Naive thymus-derived CD4-positive, alpha-beta T cell (primary cell): ENCODE results near the gene NDUFV3. TPM values are rescaled to one million over a fixed set of nuclear protein-coding genes. Genes with fewer than 3 reads are reported as not detected.
"Not testable (repeated sequence)": the region's sequence is repeated elsewhere in the genome, so short reads cannot be mapped to it uniquely, and the experiment has no call there.

Experiments
- ATAC-seq: fragments of 150-1000 bp; cut with Tn5 transposase; 2 replicates; pipeline ENCODE4 v1.10.0; 2021; ENCODE audit warnings: mild to moderate bottlenecking, moderate library complexity
- CTCF ChIA-PET: fragments of 350-600 bp; sonication (Branson Sonifier 250); formaldehyde crosslinking; loops from one replicate; lab custom pipeline; 2021; ENCODE audit warnings: antibody characterized with exemption; lab: Charles Lee
- POLR2A ChIA-PET: fragments of 350-600 bp; sonication (Branson Sonifier 250); formaldehyde crosslinking; loops from one replicate; lab custom pipeline; 2021; ENCODE audit warnings: antibody characterized with exemption, inconsistent platforms; lab: Charles Lee
- DNase-seq, 9 donors: peaks; one replicate each; pipeline versions ENCODE4 v3.0.0 to v3.0.0-alpha.2; 2020 to 2022; ENCODE audit warnings: mixed read lengths in 1 of 9
- H3K27ac ChIP-seq: one replicate; pipeline ENCODE4 v1.7.0; 2013; ENCODE audit warnings: mild to moderate bottlenecking, low read depth, low read length, moderate library complexity
- H3K27me3 ChIP-seq, 2 donors: one replicate each; pipeline ENCODE4 v1.7.0; 2013; ENCODE audit warnings: low read length in 2 of 2, mild to moderate bottlenecking in 2 of 2, moderate library complexity in 2 of 2; ENCODE audit not compliant: control insufficient read depth in 2 of 2, insufficient read depth in 2 of 2
- H3K36me3 ChIP-seq, 3 experiments: 1 replicate in 2 of 3; 2 replicates in 1 of 3; pipeline ENCODE4 v1.7.0; 2013; ENCODE audit warnings: low read length in 3 of 3, mild to moderate bottlenecking in 3 of 3, moderate library complexity in 1 of 3; ENCODE audit not compliant: insufficient read depth in 3 of 3, control insufficient read depth in 2 of 3
- H3K4me1 ChIP-seq, 2 donors: one replicate each; pipeline ENCODE4 v1.7.0; 2013; ENCODE audit warnings: low read length in 2 of 2, mild to moderate bottlenecking in 2 of 2, moderate library complexity in 1 of 2; ENCODE audit not compliant: control insufficient read depth in 2 of 2, insufficient read depth in 2 of 2
- H3K4me3 ChIP-seq: 2 replicates; pipeline ENCODE4 v1.7.0; 2013; ENCODE audit warnings: mild to moderate bottlenecking, low read length
- H3K9me3 ChIP-seq, 3 experiments: 1 replicate in 2 of 3; 2 replicates in 1 of 3; pipeline ENCODE4 v1.7.0; 2013; ENCODE audit warnings: low read length in 3 of 3; ENCODE audit not compliant: control insufficient read depth in 2 of 3
- H3K27ac Mint-ChIP-seq, 9 donors: one replicate each; pipeline ENCODE4 v1.8.0; 2020 to 2022; ENCODE audit warnings: mixed read lengths in 9 of 9, mild to moderate bottlenecking in 8 of 9, moderate library complexity in 5 of 9, inconsistent platforms in 2 of 9
- H3K27me3 Mint-ChIP-seq, 5 donors: one replicate each; pipeline ENCODE4 v1.8.0; 2021 to 2022; ENCODE audit warnings: mixed read lengths in 5 of 5, mild to moderate bottlenecking in 1 of 5
- H3K36me3 Mint-ChIP-seq, 5 donors: one replicate each; pipeline ENCODE4 v1.8.0; 2020 to 2022; ENCODE audit warnings: mixed read lengths in 5 of 5, mild to moderate bottlenecking in 3 of 5, inconsistent platforms in 1 of 5
- H3K4me1 Mint-ChIP-seq, 7 donors: one replicate each; pipeline ENCODE4 v1.8.0; 2020 to 2022; ENCODE audit warnings: mixed read lengths in 7 of 7, mild to moderate bottlenecking in 3 of 7, inconsistent platforms in 1 of 7
- H3K4me3 Mint-ChIP-seq, 10 donors: one replicate each; pipeline ENCODE4 v1.8.0; 2020 to 2022; ENCODE audit warnings: mild to moderate bottlenecking in 10 of 10, mixed read lengths in 10 of 10, moderate library complexity in 6 of 10, inconsistent platforms in 2 of 10
- H3K9me3 Mint-ChIP-seq, 11 donors: one replicate each; pipeline ENCODE4 v1.8.0; 2020 to 2022; ENCODE audit warnings: mixed read lengths in 11 of 11, mild to moderate bottlenecking in 4 of 11, inconsistent platforms in 1 of 11, moderate library complexity in 1 of 11
- intact Hi-C, 2 donors: fragments of 100-400 bp; cut with micrococcal nuclease; formaldehyde crosslinking; loops; one replicate each; pipeline ENCODE4 v1.15.1; 2023
- microRNA-seq: library from miRNA; unstranded; fragments of <30 nt; microRNA quantifications from one replicate; pipeline ENCODE4 v1.2.0, GENCODE V29; 2022; ENCODE audit warnings: borderline microRNAs expressed
- polyA plus RNA-seq, 2 donors: library from polyadenylated mRNA; unstranded; fragments of 300-500 nt; fragmentation: Illumina TruSeq; gene quantifications; one replicate each; pipeline ENCODE4 v1.2.3, GENCODE V29; 2021
- total RNA-seq, 6 experiments: library from RNA in 5 of 6; stranded (reverse) in 5 of 6; gene quantifications; 1 replicate in 5 of 6; 2 replicates in 1 of 6; pipeline ENCODE4 v1.2.3 and lab custom pipeline; 2021 to 2026

NDUFV3 gene
- total and polyA plus RNA-seq, 7 experiments from 2014 or later, result 20.0 to 33.1 (median 28.4) TPM

GRCh38 chr21:42951193-42951592 lies 58.1 kb downstream of the NDUFV3 start:
- H3K36me3 Mint-ChIP-seq, H3K4me1 ChIP-seq, POLR2A ChIA-PET, CTCF ChIA-PET, H3K27me3 ChIP-seq, H3K9me3 ChIP-seq, H3K27ac Mint-ChIP-seq, H3K4me3 ChIP-seq, ATAC-seq, H3K4me3 Mint-ChIP-seq, H3K36me3 ChIP-seq, DNase-seq, intact Hi-C loops, H3K27ac ChIP-seq, H3K4me1 Mint-ChIP-seq: not testable (repeated sequence)
- peaks cover 0 to 12% (median 0%) of the 10 kb centered on the region in 5 donors for H3K27me3 Mint-ChIP-seq
- H3K9me3 Mint-ChIP-seq, result peaks cover 0 to 16% (median 6%) of the 10 kb centered on the region in 11 donors

GRCh38 chr21:42956824-42957630 lies 63.9 kb downstream of the NDUFV3 start:
- Mint-ChIP-seq H3K9me3 (no peaks in the 10 kb centered on the region), H3K27ac (no peak overlapping the region), H3K4me3 (no peak overlapping the region), H3K27me3 (no peaks in the 10 kb centered on the region), H3K4me1 (peaks cover 0 to 1% (median 0%) of the 10 kb centered on the region in 7 donors), H3K36me3 (no peaks in the 10 kb centered on the region)
- intact Hi-C loops, result no loop called here
- H3K9me3 ChIP-seq, result no peaks in the 10 kb centered on the region
- no peak overlapping the region for H3K27ac ChIP-seq
- no peak overlapping the region for H3K4me3 ChIP-seq
- H3K36me3 ChIP-seq, result no peaks in the 10 kb centered on the region
- CTCF ChIA-PET, result no interaction called here
- POLR2A ChIA-PET, result no interaction called here
- no peaks in the 10 kb centered on the region for H3K4me1 ChIP-seq
- no peaks in the 10 kb centered on the region for H3K27me3 ChIP-seq
- ATAC-seq (peak; percentile 91), DNase-seq (no peak)

GRCh38 chr21:42958122-42958521 lies 65.0 kb downstream of the NDUFV3 start:
- CTCF ChIA-PET, H3K4me3 Mint-ChIP-seq, H3K9me3 ChIP-seq, H3K36me3 Mint-ChIP-seq, POLR2A ChIA-PET, H3K27ac ChIP-seq, H3K4me3 ChIP-seq, ATAC-seq, H3K36me3 ChIP-seq, H3K4me1 ChIP-seq, H3K27ac Mint-ChIP-seq, H3K27me3 ChIP-seq, H3K9me3 Mint-ChIP-seq, DNase-seq, intact Hi-C loops, H3K4me1 Mint-ChIP-seq, H3K27me3 Mint-ChIP-seq: not testable (repeated sequence)

GRCh38 chr21:42959728-42960127 lies 66.6 kb downstream of the NDUFV3 start:
- H3K27me3 Mint-ChIP-seq, result no peaks in the 10 kb centered on the region
- no peaks in the 10 kb centered on the region for H3K9me3 Mint-ChIP-seq
- H3K36me3 Mint-ChIP-seq, result no peaks in the 10 kb centered on the region
- Histone ChIP-seq H3K4me3 (no peak overlapping the region), H3K27ac (no peak overlapping the region), H3K36me3 (no peaks in the 10 kb centered on the region), H3K27me3 (no peaks in the 10 kb centered on the region), H3K9me3 (no peaks in the 10 kb centered on the region), H3K4me1 (no peaks in the 10 kb centered on the region)
- ChIA-PET CTCF (no interaction called here), POLR2A (no interaction called here)
- intact Hi-C loops, result no loop called here
- DNase-seq (no peak), ATAC-seq (no peak)
- no peak overlapping the region for H3K4me3 Mint-ChIP-seq
- no peak overlapping the region for H3K27ac Mint-ChIP-seq
- peaks cover 0 to 1% (median 0%) of the 10 kb centered on the region in 7 donors for H3K4me1 Mint-ChIP-seq

- Histone ChIP-seq H3K4me1 (no peaks in the 10 kb centered on the region), H3K27me3 (no peaks in the 10 kb centered on the region), H3K9me3 (no peaks in the 10 kb centered on the region), H3K27ac (no peak overlapping the region), H3K36me3 (no peaks in the 10 kb centered on the region), H3K4me3 (no peak overlapping the region)
- CTCF ChIA-PET, result no interaction called here
- H3K36me3 Mint-ChIP-seq, result no peaks in the 10 kb centered on the region
- POLR2A ChIA-PET, result interaction anchor here (0.6 kb wide), 1 partner anchor 54 kb away, joined by 3 read pairs; no protein-coding TSS in a partner anchor
- no peak overlapping the region for H3K27ac Mint-ChIP-seq
- H3K4me3 Mint-ChIP-seq, result no peak overlapping the region
- intact Hi-C loops, result no loop called here
- no peak for ATAC-seq
- no peak for DNase-seq
- peaks cover 0 to 1% (median 0%) of the 10 kb centered on the region in 7 donors for H3K4me1 Mint-ChIP-seq
- no peaks in the 10 kb centered on the region for H3K27me3 Mint-ChIP-seq
- H3K9me3 Mint-ChIP-seq, result no peaks in the 10 kb centered on the region
Measured at GRCh38 chr21:42962380-42963007, 69.4 kb downstream of the NDUFV3 start.

Small RNA genes within 50 kb of the gene (microRNA-seq; reads per million reads assigned to microRNA genes)
- not detected for gene MIR5692B

Other genes with a start within 250 kb of the NDUFV3 start
- gene PDE9A, start 239.7 kb upstream of the NDUFV3 start, total RNA-seq, result 10 to 100 TPM; 14.1 to 18.4 (median 15.1) TPM
- 1 to 10 TPM; 5.9 to 7.9 TPM for gene PDE9A, start 239.7 kb upstream of the NDUFV3 start, polyA plus RNA-seq
- gene WDR4, start 13.8 kb upstream of the NDUFV3 start, total RNA-seq, result 10 to 100 TPM; 24.4 to 39.1 (median 30.5) TPM
- 10 to 100 TPM; 10.4 TPM for gene WDR4, start 13.8 kb upstream of the NDUFV3 start, polyA plus RNA-seq
- 1 to 10 TPM in 1 of 5 experiments, under 1 TPM in 4; 0.17 to 2.8 (median 0.51) TPM for gene ERVH48-1, start 32.3 kb downstream of the NDUFV3 start, total RNA-seq
- gene ERVH48-1, start 32.3 kb downstream of the NDUFV3 start, polyA plus RNA-seq, result 1 to 10 TPM; 1.0 to 1.2 TPM
- 10 to 100 TPM; 14.7 to 24.7 (median 20.8) TPM for gene PKNOX1, start 81.3 kb downstream of the NDUFV3 start, total RNA-seq
- gene PKNOX1, start 81.3 kb downstream of the NDUFV3 start, polyA plus RNA-seq, result 10 to 100 TPM; 14.7 to 14.9 TPM
- gene CBS, start 182.5 kb downstream of the NDUFV3 start, total RNA-seq, result 10 to 100 TPM in 1 of 5 experiments, under 1 TPM in 2, not detected in 2; 0.40 to 21.2 (median 0.88) TPM
- not detected for gene CBS, start 182.5 kb downstream of the NDUFV3 start, polyA plus RNA-seq
- gene U2AF1, start 214.3 kb downstream of the NDUFV3 start, total RNA-seq, result 100 to 1,000 TPM in 1 of 5 experiments, 10 to 100 TPM in 3, 1 to 10 TPM in 1; 7.5 to 134 (median 76.0) TPM
- 10 to 100 TPM; 74.4 to 82.2 TPM for gene U2AF1, start 214.3 kb downstream of the NDUFV3 start, polyA plus RNA-seq